DOHH2 (cell line): ENCODE measurements around the gene AURKA.

ENCODE experiments used
- CTCF ChIP-seq: fragments of 200-600 bp; sonication (generic); IDR thresholded peaks from one replicate; pipeline ENCODE4 v1.5.1; 2014; ENCODE audit warnings: antibody characterized with exemption, mild to moderate bottlenecking, low read depth, low read length; ENCODE audit not compliant: poor library complexity, severe bottlenecking
- EZH2phosphoT487 ChIP-seq: fragments of 200-600 bp; sonication (generic); IDR thresholded peaks from 2 replicates; pipeline ENCODE4 v1.6.1; 2017; ENCODE audit warnings: borderline replicate concordance, mild to moderate bottlenecking, antibody characterized with exemption, low read length, moderate library complexity, mixed read lengths

DNA sequence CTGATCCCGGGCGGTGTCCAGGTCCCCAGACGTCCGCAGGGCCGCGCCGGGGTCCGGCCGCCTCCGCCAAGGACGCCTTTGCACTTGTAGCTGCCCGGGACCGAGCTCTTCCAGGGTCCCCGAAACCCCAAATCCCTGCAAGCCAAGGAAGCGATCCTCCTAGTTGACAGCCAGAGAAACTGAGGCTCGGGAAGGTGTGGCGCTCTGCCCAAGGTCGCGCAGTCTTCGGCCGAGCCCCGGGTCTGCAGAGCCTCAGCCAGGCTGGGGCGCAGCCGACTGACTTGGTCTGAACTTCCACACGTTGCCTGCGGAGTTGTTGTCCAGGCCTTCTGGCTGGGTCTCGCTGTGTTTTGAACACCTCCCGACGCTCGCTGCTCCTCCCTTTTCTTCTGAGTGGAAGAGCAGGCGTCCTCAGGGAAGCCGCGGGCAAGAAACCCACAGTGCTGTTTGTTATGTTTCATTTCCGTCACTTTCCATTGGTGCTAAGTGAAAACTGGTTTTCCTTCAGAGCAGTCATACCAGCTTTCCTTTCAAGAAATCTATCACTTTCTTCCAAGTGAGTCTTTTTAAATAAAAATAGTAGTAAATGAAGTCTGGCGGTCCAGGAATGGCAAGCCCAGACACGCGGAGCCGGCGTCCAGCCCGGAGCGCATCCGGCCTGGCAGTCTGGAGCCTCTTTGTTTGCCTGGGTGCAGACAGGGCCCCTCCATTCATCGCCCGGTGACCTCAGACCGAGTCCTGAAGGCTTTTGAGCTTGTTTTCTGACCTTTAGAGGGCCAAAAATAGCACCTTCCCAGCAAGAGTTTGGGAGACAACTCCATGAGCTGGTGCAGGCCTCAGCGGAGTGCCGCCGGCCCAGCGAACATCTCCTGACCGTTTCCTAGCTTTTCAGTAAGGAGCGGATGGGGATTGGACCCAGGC, 32.5 kb downstream of the AURKA start:
- no peak for TF ChIP-seq CTCF
- no peak for TF ChIP-seq EZH2phosphoT487
